IMR-90 (cell line): Measurements from ENCODE around the gene TM4SF4. TPM values are rescaled to one million over a fixed set of nuclear protein-coding genes. Genes with fewer than 3 reads are reported as not detected.

Source experiments
- ATAC-seq: fragments of 200-7000 bp; cut with Tn5 transposase; 2 replicates; pipeline ENCODE4 v1.9.1; 2020; ENCODE audit warnings: low read depth, mild to moderate bottlenecking, moderate library complexity
- BruUV-seq: library from RNA; stranded (reverse); fragments of 400-500 nt; replicated peaks from 2 replicates; lab custom pipeline; 2021; lab: Mats Ljungman, UMichigan
- CTCF ChIA-PET: fragments of 300-600 bp; formaldehyde crosslinking; extraction: SDS; loops from one replicate; lab custom pipeline; 2021; ENCODE audit warnings: antibody characterized with exemption; lab: Yijun Ruan, JAX
- POLR2A ChIA-PET: fragments of 300-600 bp; sonication (Branson Sonifier 250); formaldehyde crosslinking; loops from one replicate; lab custom pipeline; 2022; ENCODE audit warnings: antibody characterized with exemption; ENCODE audit not compliant: unreplicated experiment; lab: Charles Lee
- DNase-seq: peaks from one replicate; pipeline ENCODE4 v3.0.0; 2013
- H2AFZ ChIP-seq: replicated peaks from 2 replicates; pipeline ENCODE3; 2013; ENCODE audit warnings: low read length, mild to moderate bottlenecking; ENCODE audit not compliant: poor library complexity
- H2AK5ac ChIP-seq: 2 replicates; pipeline ENCODE4 v1.6.1; 2013; ENCODE audit warnings: low read depth, low read length, inconsistent platforms
- H2AK9ac ChIP-seq: replicated peaks from 2 replicates; pipeline ENCODE3; 2013; ENCODE audit warnings: mild to moderate bottlenecking, low read depth, low read length, moderate library complexity; ENCODE audit not compliant: poor library complexity
- H2BK120ac ChIP-seq: 2 replicates; pipeline ENCODE4 v1.6.1; 2013; ENCODE audit warnings: low read depth, low read length, inconsistent platforms
- H2BK15ac ChIP-seq: 3 replicates; pipeline ENCODE4 v1.6.1; 2013; ENCODE audit warnings: low read depth, low read length, inconsistent platforms
- H2BK20ac ChIP-seq: 2 replicates; pipeline ENCODE4 v1.6.1; 2013; ENCODE audit warnings: low read depth, mild to moderate bottlenecking, inconsistent platforms, low read length, moderate library complexity
- H2BK5ac ChIP-seq: 2 replicates; pipeline ENCODE4 v1.6.1; 2013; ENCODE audit warnings: mild to moderate bottlenecking, low read depth, low read length, inconsistent platforms; ENCODE audit not compliant: poor library complexity, severe bottlenecking
- H3K14ac ChIP-seq: replicated peaks from 2 replicates; pipeline ENCODE4 v1.6.1; 2013; ENCODE audit warnings: low read depth, low read length, inconsistent platforms
- H3K18ac ChIP-seq: 2 replicates; pipeline ENCODE4 v1.6.1; 2013; ENCODE audit warnings: low read depth, low read length, control low read depth
- H3K23ac ChIP-seq: 2 replicates; pipeline ENCODE4 v1.6.1; 2013; ENCODE audit warnings: low read depth, low read length, inconsistent platforms
- H3K27ac ChIP-seq: 2 replicates; pipeline ENCODE4 v1.5.1; 2013; ENCODE audit warnings: mild to moderate bottlenecking, control low read depth, low read length; ENCODE audit not compliant: insufficient read depth
- H3K27me3 ChIP-seq: 2 replicates; pipeline ENCODE4 v1.6.1; 2013; ENCODE audit warnings: low read length; ENCODE audit not compliant: control insufficient read depth, insufficient read depth
- H3K36me3 ChIP-seq: 2 replicates; pipeline ENCODE4 v1.6.1; 2013; ENCODE audit warnings: low read length, mixed read lengths; ENCODE audit not compliant: control insufficient read depth, insufficient read depth
- H3K4ac ChIP-seq: 2 replicates; pipeline ENCODE4 v1.6.1; 2013; ENCODE audit warnings: low read depth, low read length, inconsistent platforms
- H3K4me1 ChIP-seq: 2 replicates; pipeline ENCODE4 v1.6.1; 2013; ENCODE audit warnings: low read length, mixed read lengths; ENCODE audit not compliant: control insufficient read depth, insufficient read depth
- H3K4me2 ChIP-seq: 2 replicates; pipeline ENCODE4 v1.6.1; 2013; ENCODE audit warnings: low read depth, mild to moderate bottlenecking, control low read depth, low read length, moderate library complexity
- H3K4me3 ChIP-seq: 2 replicates; pipeline ENCODE4 v1.5.1; 2013; ENCODE audit warnings: low read depth, mild to moderate bottlenecking, control low read depth, low read length, moderate library complexity; ENCODE audit not compliant: insufficient read depth
- H3K56ac ChIP-seq: 2 replicates; pipeline ENCODE4 v1.6.1; 2013; ENCODE audit warnings: low read length, inconsistent platforms; ENCODE audit not compliant: insufficient read depth; ENCODE audit errors: extremely low read depth
- H3K79me1 ChIP-seq, 2 experiments: 2 replicates each; pipeline ENCODE4 v1.6.1; 2013; ENCODE audit warnings: low read length in 2 of 2, inconsistent platforms in 1 of 2, low read depth in 1 of 2
- H3K9ac ChIP-seq: 2 replicates; pipeline ENCODE4 v1.6.1; 2013; ENCODE audit warnings: low read depth, low read length, control low read depth
- H3K9me1 ChIP-seq: 2 replicates; pipeline ENCODE4 v1.6.1; 2013; ENCODE audit warnings: low read length, inconsistent platforms; ENCODE audit not compliant: insufficient read depth
- H3K9me3 ChIP-seq: 2 replicates; pipeline ENCODE4 v1.6.1; 2013; ENCODE audit warnings: low read length; ENCODE audit not compliant: control insufficient read depth, insufficient read depth
- H4K20me1 ChIP-seq: 2 replicates; pipeline ENCODE4 v1.6.1; 2013; ENCODE audit warnings: low read length, inconsistent platforms; ENCODE audit not compliant: insufficient read depth
- H4K5ac ChIP-seq: 2 replicates; pipeline ENCODE4 v1.6.1; 2013; ENCODE audit warnings: mild to moderate bottlenecking, low read depth, low read length, control low read depth
- H4K8ac ChIP-seq, 2 experiments: 2 replicates each; pipeline ENCODE4 v1.6.1; 2013; ENCODE audit warnings: low read depth in 2 of 2, low read length in 2 of 2, control low read depth in 1 of 2, inconsistent platforms in 1 of 2
- H4K91ac ChIP-seq: 2 replicates; pipeline ENCODE4 v1.6.1; 2013; ENCODE audit warnings: low read depth, low read length, inconsistent platforms; ENCODE audit not compliant: insufficient read depth
- BHLHE40 ChIP-seq: fragments of 150-350 bp; IDR thresholded peaks from 2 replicates; pipeline ENCODE4 v1.6.1; 2016; ENCODE audit warnings: mild to moderate bottlenecking, low read depth, low read length
- CHD1 ChIP-seq: IDR thresholded peaks from 2 replicates; pipeline ENCODE4 v1.6.1; 2012; ENCODE audit warnings: low read depth, low read length, improper control_type of control experiment
- CTCF ChIP-seq: conservative IDR thresholded peaks from 2 replicates; pipeline ENCODE4 v1.5.1; 2012; ENCODE audit warnings: mild to moderate bottlenecking, low read depth, low read length, improper control_type of control experiment
- MAFK ChIP-seq: IDR thresholded peaks from 2 replicates; pipeline ENCODE4 v1.6.1; 2012; ENCODE audit warnings: low read depth, low read length, improper control_type of control experiment
- MAZ ChIP-seq: IDR thresholded peaks from 2 replicates; pipeline ENCODE4 v1.6.1; 2012; ENCODE audit warnings: low read depth, mild to moderate bottlenecking, low read length, improper control_type of control experiment, moderate library complexity, borderline replicate concordance
- POLR2A ChIP-seq: IDR thresholded peaks from 2 replicates; pipeline ENCODE4 v1.6.1; 2012; ENCODE audit warnings: mild to moderate bottlenecking, low read depth, low read length
- RCOR1 ChIP-seq: IDR thresholded peaks from 2 replicates; pipeline ENCODE4 v1.6.1; 2012; ENCODE audit warnings: mild to moderate bottlenecking, low read length, improper control_type of control experiment; ENCODE audit not compliant: insufficient replicate concordance
- RFX5 ChIP-seq: IDR thresholded peaks from 2 replicates; pipeline ENCODE4 v1.8.0; 2012; ENCODE audit warnings: low read depth, mild to moderate bottlenecking, low read length, moderate library complexity
- SMC3 ChIP-seq: fragments of 150-350 bp; IDR thresholded peaks from 2 replicates; pipeline ENCODE4 v1.6.1; 2016; ENCODE audit warnings: low read depth, mild to moderate bottlenecking, antibody characterized with exemption, low read length, moderate library complexity
- dilution Hi-C: fragments of 300-500 bp; cut with HindIII; formaldehyde crosslinking; loops from one replicate; pipeline ENCODE4 v1.14.3; 2018; ENCODE audit warnings: low sequenced_read_pairs; ENCODE audit not compliant: unreplicated experiment
- in situ Hi-C: fragments of 300-500 bp; cut with MboI; formaldehyde crosslinking; loops from 3 replicates; pipeline ENCODE4 v1.14.3; 2019; ENCODE audit warnings: low sequenced_read_pairs, inconsistent platforms, mixed read lengths
- intact Hi-C: fragments of 100-400 bp; cut with micrococcal nuclease; formaldehyde crosslinking; loops from 2 replicates; pipeline ENCODE4 v1.10.0; 2022
- polyA plus RNA-seq, 3 experiments: library from polyadenylated mRNA; depleted of rRNA; stranded (reverse); fragments of >200 nt; gene quantifications; 2 replicates each; pipeline ENCODE4 v1.2.3, GENCODE V29; 2012; ENCODE audit warnings: low replicate concordance in 1 of 3
- total RNA-seq: library from RNA; depleted of rRNA; stranded (reverse); fragments of >200 nt; gene quantifications from 2 replicates; pipeline ENCODE4 v1.2.3, GENCODE V29; 2012

TM4SF4 gene
- total and polyA plus RNA-seq, 2 of the 4 experiments (the other 2 are of a cell fraction), result 0.60 to 1.6 TPM

GRCh38 chr3:149438981-149439380, 35.5 kb upstream of the TM4SF4 start:
- dilution Hi-C loops, result no loop called here
- H2BK15ac ChIP-seq, result no peak overlapping the region
- POLR2A ChIA-PET, result no interaction called here

More at GRCh38 chr3:149438981-149439380, 35.5 kb upstream of the TM4SF4 start:
- no peak overlapping the region for H3K56ac ChIP-seq
- H2AFZ ChIP-seq, result no peak overlapping the region
- no peak overlapping the region for H3K4me3 ChIP-seq
- peaks cover 0 to 5% of the 10 kb centered on the region in 2 experiments; a peak in 2 of 4 replicates for H3K79me1 ChIP-seq
- H4K91ac ChIP-seq, result no peak overlapping the region
- H3K4ac ChIP-seq, result no peak overlapping the region
- ATAC-seq, result no peak
- intact Hi-C loops (no loop called here), in situ Hi-C loops (no loop called here)
- no peak overlapping the region for H3K14ac ChIP-seq
- H2AK9ac ChIP-seq, result no peak overlapping the region
- H2BK5ac ChIP-seq, result no peak overlapping the region
- H2BK20ac ChIP-seq, result no peak overlapping the region
- no peaks in the 10 kb centered on the region; the same call in 1 of the 2 replicates for H3K9me3 ChIP-seq
- H3K27ac ChIP-seq, result no peak overlapping the region
- no peaks in the 10 kb centered on the region for H4K20me1 ChIP-seq
- H3K9me1 ChIP-seq, result 0 out of 2 replicates have a peak, but pooled peaks cover 6% of the 10 kb centered on the region
- no peak overlapping the region for H3K9ac ChIP-seq
- H3K27me3 ChIP-seq, result no peaks in the 10 kb centered on the region
- DNase-seq, result no peak
- no peak overlapping the region for H2BK120ac ChIP-seq
- H4K8ac ChIP-seq, result no peak overlapping the region
- H4K5ac ChIP-seq, result no peak overlapping the region
- no peak overlapping the region for H2AK5ac ChIP-seq
- no peaks in the 10 kb centered on the region for H3K36me3 ChIP-seq
- H3K4me2 ChIP-seq, result no peak overlapping the region
- H3K18ac ChIP-seq, result no peak overlapping the region
- TF ChIP-seq BHLHE40 (no peak), POLR2A (no peak), MAFK (no peak), CHD1 (no peak), CTCF (no peak), RCOR1 (no peak), RFX5 (no peak), MAZ (no peak), SMC3 (no peak)
- peaks cover 10% of the 10 kb centered on the region; the same call in 1 of the 2 replicates for H3K4me1 ChIP-seq
- no TSS peak for BruUV-seq
- H3K23ac ChIP-seq, result no peak overlapping the region
- CTCF ChIA-PET, result no interaction called here
